Naive thymus-derived CD4-positive, alpha-beta T cell (primary cell): ENCODE measurements around the gene KRTAP4-4. TPM values are rescaled to one million over a fixed set of nuclear protein-coding genes. Genes with fewer than 3 reads are reported as not detected.

ENCODE experiments used
- ATAC-seq: fragments of 150-1000 bp; cut with Tn5 transposase; 2 replicates; pipeline ENCODE4 v1.10.0; 2021; ENCODE audit warnings: mild to moderate bottlenecking, moderate library complexity
- CTCF ChIA-PET: fragments of 350-600 bp; sonication (Branson Sonifier 250); formaldehyde crosslinking; loops from one replicate; lab custom pipeline; 2021; ENCODE audit warnings: antibody characterized with exemption; lab: Charles Lee
- POLR2A ChIA-PET: fragments of 350-600 bp; sonication (Branson Sonifier 250); formaldehyde crosslinking; loops from one replicate; lab custom pipeline; 2021; ENCODE audit warnings: antibody characterized with exemption, inconsistent platforms; lab: Charles Lee
- DNase-seq, 9 donors: peaks; one replicate each; pipeline versions ENCODE4 v3.0.0 to v3.0.0-alpha.2; 2020 to 2022; ENCODE audit warnings: mixed read lengths in 1 of 9
- H3K27ac ChIP-seq: one replicate; pipeline ENCODE4 v1.7.0; 2013; ENCODE audit warnings: mild to moderate bottlenecking, low read depth, low read length, moderate library complexity
- H3K27me3 ChIP-seq, 2 donors: one replicate each; pipeline ENCODE4 v1.7.0; 2013; ENCODE audit warnings: low read length in 2 of 2, mild to moderate bottlenecking in 2 of 2, moderate library complexity in 2 of 2; ENCODE audit not compliant: control insufficient read depth in 2 of 2, insufficient read depth in 2 of 2
- H3K36me3 ChIP-seq, 3 experiments: 1 replicate in 2 of 3; 2 replicates in 1 of 3; pipeline ENCODE4 v1.7.0; 2013; ENCODE audit warnings: low read length in 3 of 3, mild to moderate bottlenecking in 3 of 3, moderate library complexity in 1 of 3; ENCODE audit not compliant: insufficient read depth in 3 of 3, control insufficient read depth in 2 of 3
- H3K4me1 ChIP-seq, 2 donors: one replicate each; pipeline ENCODE4 v1.7.0; 2013; ENCODE audit warnings: low read length in 2 of 2, mild to moderate bottlenecking in 2 of 2, moderate library complexity in 1 of 2; ENCODE audit not compliant: control insufficient read depth in 2 of 2, insufficient read depth in 2 of 2
- H3K4me3 ChIP-seq: 2 replicates; pipeline ENCODE4 v1.7.0; 2013; ENCODE audit warnings: mild to moderate bottlenecking, low read length
- H3K9me3 ChIP-seq, 3 experiments: 1 replicate in 2 of 3; 2 replicates in 1 of 3; pipeline ENCODE4 v1.7.0; 2013; ENCODE audit warnings: low read length in 3 of 3; ENCODE audit not compliant: control insufficient read depth in 2 of 3
- H3K27ac Mint-ChIP-seq, 9 donors: one replicate each; pipeline ENCODE4 v1.8.0; 2020 to 2022; ENCODE audit warnings: mixed read lengths in 9 of 9, mild to moderate bottlenecking in 8 of 9, moderate library complexity in 5 of 9, inconsistent platforms in 2 of 9
- H3K27me3 Mint-ChIP-seq, 5 donors: one replicate each; pipeline ENCODE4 v1.8.0; 2021 to 2022; ENCODE audit warnings: mixed read lengths in 5 of 5, mild to moderate bottlenecking in 1 of 5
- H3K36me3 Mint-ChIP-seq, 5 donors: one replicate each; pipeline ENCODE4 v1.8.0; 2020 to 2022; ENCODE audit warnings: mixed read lengths in 5 of 5, mild to moderate bottlenecking in 3 of 5, inconsistent platforms in 1 of 5
- H3K4me1 Mint-ChIP-seq, 7 donors: one replicate each; pipeline ENCODE4 v1.8.0; 2020 to 2022; ENCODE audit warnings: mixed read lengths in 7 of 7, mild to moderate bottlenecking in 3 of 7, inconsistent platforms in 1 of 7
- H3K4me3 Mint-ChIP-seq, 10 donors: one replicate each; pipeline ENCODE4 v1.8.0; 2020 to 2022; ENCODE audit warnings: mild to moderate bottlenecking in 10 of 10, mixed read lengths in 10 of 10, moderate library complexity in 6 of 10, inconsistent platforms in 2 of 10
- H3K9me3 Mint-ChIP-seq, 11 donors: one replicate each; pipeline ENCODE4 v1.8.0; 2020 to 2022; ENCODE audit warnings: mixed read lengths in 11 of 11, mild to moderate bottlenecking in 4 of 11, inconsistent platforms in 1 of 11, moderate library complexity in 1 of 11
- intact Hi-C, 2 donors: fragments of 100-400 bp; cut with micrococcal nuclease; formaldehyde crosslinking; loops; one replicate each; pipeline ENCODE4 v1.15.1; 2023
- polyA plus RNA-seq, 2 donors: library from polyadenylated mRNA; unstranded; fragments of 300-500 nt; fragmentation: Illumina TruSeq; gene quantifications; one replicate each; pipeline ENCODE4 v1.2.3, GENCODE V29; 2021
- total RNA-seq, 6 experiments: library from RNA in 5 of 6; stranded (reverse) in 5 of 6; gene quantifications; 1 replicate in 5 of 6; 2 replicates in 1 of 6; pipeline ENCODE4 v1.2.3 and lab custom pipeline; 2021 to 2026

KRTAP4-4 gene
- total and polyA plus RNA-seq, 7 experiments from 2014 or later: not detected

DNA sequence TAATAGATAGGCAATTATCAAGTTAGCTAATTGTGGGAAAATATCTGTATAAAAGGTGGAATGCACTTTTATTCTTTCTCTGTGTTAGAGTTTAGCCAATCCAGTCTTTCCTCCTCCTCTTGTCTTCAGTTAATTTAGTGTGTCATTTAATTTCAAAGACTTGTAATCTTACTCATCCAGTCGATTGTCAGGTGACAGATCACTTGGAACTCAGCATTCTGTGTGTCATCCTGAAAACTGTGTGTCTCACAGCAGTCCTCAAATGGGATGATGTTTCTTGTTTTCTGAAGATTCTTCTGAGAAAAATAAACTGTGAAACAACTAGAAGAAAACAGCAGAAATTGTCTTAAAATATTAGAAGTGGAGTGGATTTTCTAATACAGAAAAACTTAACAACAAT, 24.5 kb upstream of the KRTAP4-4 start:
- Histone ChIP-seq H3K9me3 (no peaks in the 10 kb centered on the region), H3K4me1 (no peaks in the 10 kb centered on the region), H3K36me3 (no peaks in the 10 kb centered on the region), H3K27me3 (no peaks in the 10 kb centered on the region), H3K27ac (no peak overlapping the region), H3K4me3 (no peak overlapping the region)
- Mint-ChIP-seq H3K27me3 (peaks cover 0 to 10% (median 4%) of the 10 kb centered on the region in 5 donors), H3K4me1 (no peaks in the 10 kb centered on the region), H3K27ac (no peak overlapping the region), H3K36me3 (peaks cover 0 to 5% (median 0%) of the 10 kb centered on the region in 5 donors), H3K9me3 (peaks cover 0 to 3% (median 0%) of the 10 kb centered on the region in 11 donors), H3K4me3 (no peak overlapping the region)
- intact Hi-C loops: no loop called here
- ChIA-PET POLR2A (interaction anchor here (0.7 kb wide), 1 partner anchor 13 kb away, joined by 3 read pairs; no protein-coding TSS in a partner anchor), CTCF (no interaction called here)
- no peak for DNase-seq
- ATAC-seq: no peak

GRCh38 chr17:41184480-41184961, 24.0 kb upstream of the KRTAP4-4 start, which contains the start of gene KRTAP4-1:
Gene KRTAP4-1 (minus strand): TSS chr17:41184911. CDS start chr17:41184854, 57 bp downstream.
- Histone ChIP-seq H3K27me3 (no peaks in the 10 kb centered on the region), H3K27ac (no peak within 1 kb of the TSS), H3K4me1 (no peaks in the 10 kb centered on the region), H3K36me3 (no peaks in the 10 kb centered on the region), H3K9me3 (no peaks in the 10 kb centered on the region), H3K4me3 (no peak within 1 kb of the TSS)
- intact Hi-C loops: no loop called here
- H3K27me3 Mint-ChIP-seq: peaks cover 0 to 8% (median 4%) of the 10 kb centered on the region in 5 donors
- DNase-seq (no peak), ATAC-seq (no peak)
- no peak within 1 kb of the TSS for H3K27ac Mint-ChIP-seq
- ChIA-PET CTCF (no interaction called here), POLR2A (interaction anchor here (0.6 to 0.7 kb wide), 2 partner anchors 13 to 19 kb away, joined by 3 to 5 read pairs; no protein-coding TSS in a partner anchor)
- H3K4me1 Mint-ChIP-seq: no peaks in the 10 kb centered on the region
- H3K4me3 Mint-ChIP-seq: no peak within 1 kb of the TSS
- H3K9me3 Mint-ChIP-seq: peaks cover 0 to 3% (median 0%) of the 10 kb centered on the region in 11 donors
- peaks cover 0 to 5% (median 0%) of the 10 kb centered on the region in 5 donors for H3K36me3 Mint-ChIP-seq

DNA sequence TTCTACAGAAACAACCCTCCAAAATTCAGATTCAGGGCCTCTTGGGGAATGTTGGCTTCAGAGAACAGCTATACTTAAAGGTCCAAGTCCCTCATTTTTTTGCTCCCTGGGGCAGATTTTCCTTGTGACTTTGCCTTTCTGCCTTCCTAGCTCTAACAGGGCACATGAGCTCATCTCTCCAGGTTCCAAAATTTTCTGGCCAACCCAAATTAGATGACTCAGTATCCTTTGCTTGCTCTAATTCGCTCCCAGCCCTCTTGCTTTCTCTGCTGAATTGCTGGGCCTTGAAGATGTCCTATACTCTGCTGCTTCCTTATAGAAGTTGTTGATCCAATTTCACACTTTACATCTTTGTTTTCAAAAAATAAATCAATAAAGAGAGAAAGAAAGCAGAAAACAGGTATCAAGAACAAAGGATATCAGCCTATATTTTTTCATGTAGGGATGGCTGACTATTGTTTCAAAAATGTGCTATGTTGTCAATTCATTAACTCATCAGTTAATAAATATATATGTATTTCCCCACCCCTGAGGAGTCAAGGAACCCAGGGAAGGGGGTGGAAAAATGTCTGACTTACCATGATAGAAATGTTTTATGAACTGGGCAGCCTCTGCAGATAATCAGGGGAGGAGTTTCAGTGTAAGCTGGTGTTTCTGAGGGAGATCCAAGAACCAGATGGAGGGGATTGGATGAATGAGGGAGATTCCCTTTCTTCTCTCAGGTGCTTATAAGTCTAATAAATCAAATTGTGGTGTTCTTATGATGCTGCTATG, 18.5 kb upstream of the KRTAP4-4 start:
- ChIA-PET CTCF (no interaction called here), POLR2A (interaction anchor here (0.8 kb wide), 1 partner anchor 8 kb away, joined by 3 read pairs; no protein-coding TSS in a partner anchor)
- H3K4me1 ChIP-seq: no peaks in the 10 kb centered on the region
- H3K9me3 ChIP-seq: no peaks in the 10 kb centered on the region
- no peak overlapping the region for H3K27ac ChIP-seq
- no peaks in the 10 kb centered on the region for H3K36me3 Mint-ChIP-seq
- H3K27me3 ChIP-seq: no peaks in the 10 kb centered on the region
- H3K9me3 Mint-ChIP-seq: no peaks in the 10 kb centered on the region
- DNase-seq (no peak), ATAC-seq (no peak)
- peaks cover 0 to 5% (median 0%) of the 10 kb centered on the region in 7 donors for H3K4me1 Mint-ChIP-seq
- H3K4me3 Mint-ChIP-seq: no peak overlapping the region
- H3K27ac Mint-ChIP-seq: peak overlapping the region in 1 of 9 donors; percentile 41
- peaks cover 0 to 6% (median 0%) of the 10 kb centered on the region in 5 donors for H3K27me3 Mint-ChIP-seq
- no peak overlapping the region for H3K4me3 ChIP-seq
- intact Hi-C loops: no loop called here
- H3K36me3 ChIP-seq: no peaks in the 10 kb centered on the region

GRCh38 chr17:41178341-41178740, 17.8 kb upstream of the KRTAP4-4 start:
- H3K4me3 ChIP-seq: no peak overlapping the region
- Mint-ChIP-seq H3K27ac (peak overlapping the region in 1 of 9 donors; percentile 46), H3K4me1 (peaks cover 0 to 8% (median 3%) of the 10 kb centered on the region in 7 donors), H3K36me3 (no peaks in the 10 kb centered on the region), H3K9me3 (no peaks in the 10 kb centered on the region), H3K4me3 (no peak overlapping the region), H3K27me3 (peaks cover 0 to 9% (median 0%) of the 10 kb centered on the region in 5 donors)
- DNase-seq (no peak), ATAC-seq (peak; percentile 32)
- no peaks in the 10 kb centered on the region for H3K4me1 ChIP-seq
- H3K36me3 ChIP-seq: no peaks in the 10 kb centered on the region
- no peaks in the 10 kb centered on the region for H3K27me3 ChIP-seq
- CTCF ChIA-PET: no interaction called here
- no peaks in the 10 kb centered on the region for H3K9me3 ChIP-seq
- no peak overlapping the region for H3K27ac ChIP-seq
- intact Hi-C loops: no loop called here
- POLR2A ChIA-PET: interaction anchor here (0.8 kb wide), 1 partner anchor 9 kb away, joined by 3 read pairs; no protein-coding TSS in a partner anchor

DNA sequence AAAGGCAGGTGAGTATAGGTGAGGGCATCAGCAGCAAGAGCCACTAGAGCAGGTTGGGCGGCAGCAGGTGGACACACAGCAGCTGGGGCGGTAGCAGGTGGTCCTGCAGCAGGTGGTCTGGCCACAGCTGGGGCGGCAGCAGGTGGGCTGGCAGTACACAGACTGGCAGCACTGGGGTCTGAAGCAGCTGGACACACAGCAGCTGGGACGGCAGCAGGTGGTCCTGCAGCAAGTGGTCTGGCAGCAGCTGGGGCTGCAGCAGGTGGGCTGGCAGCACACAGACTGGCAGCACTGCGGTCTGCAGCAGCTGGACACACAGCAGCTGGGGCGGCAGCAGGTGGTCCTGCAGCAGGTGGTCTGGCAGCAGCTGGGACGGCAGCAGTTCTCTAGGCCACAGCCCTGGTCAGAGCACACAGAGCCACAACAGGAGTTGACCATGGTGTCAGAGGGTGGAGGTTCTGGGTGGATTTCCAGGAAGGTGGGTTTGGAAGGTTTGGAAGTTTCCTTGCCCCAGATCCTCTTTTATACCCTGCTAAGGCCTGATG, 17.3 kb upstream of the KRTAP4-4 start, which contains the start of gene KRTAP4-2:
Gene KRTAP4-2 (minus strand): TSS at position 495 of the 545 bp plus-strand sequence. CDS start 57 bp downstream, at position 438.
- Histone ChIP-seq H3K36me3 (no peaks in the 10 kb centered on the region), H3K4me1 (no peaks in the 10 kb centered on the region), H3K9me3 (no peaks in the 10 kb centered on the region), H3K27ac (no peak within 1 kb of the TSS), H3K4me3 (no peak within 1 kb of the TSS), H3K27me3 (no peaks in the 10 kb centered on the region)
- H3K9me3 Mint-ChIP-seq: no peaks in the 10 kb centered on the region
- ATAC-seq (no peak), DNase-seq (no peak)
- peak within 1 kb of the TSS in 2 of 9 donors; percentile 41 to 46 for H3K27ac Mint-ChIP-seq
- CTCF ChIA-PET: no interaction called here
- intact Hi-C loops: no loop called here
- peaks cover 0 to 10% (median 0%) of the 10 kb centered on the region in 5 donors for H3K27me3 Mint-ChIP-seq
- peaks cover 0 to 10% (median 5%) of the 10 kb centered on the region in 7 donors for H3K4me1 Mint-ChIP-seq
- POLR2A ChIA-PET: no interaction called here
- no peaks in the 10 kb centered on the region for H3K36me3 Mint-ChIP-seq
- no peak within 1 kb of the TSS for H3K4me3 Mint-ChIP-seq

DNA sequence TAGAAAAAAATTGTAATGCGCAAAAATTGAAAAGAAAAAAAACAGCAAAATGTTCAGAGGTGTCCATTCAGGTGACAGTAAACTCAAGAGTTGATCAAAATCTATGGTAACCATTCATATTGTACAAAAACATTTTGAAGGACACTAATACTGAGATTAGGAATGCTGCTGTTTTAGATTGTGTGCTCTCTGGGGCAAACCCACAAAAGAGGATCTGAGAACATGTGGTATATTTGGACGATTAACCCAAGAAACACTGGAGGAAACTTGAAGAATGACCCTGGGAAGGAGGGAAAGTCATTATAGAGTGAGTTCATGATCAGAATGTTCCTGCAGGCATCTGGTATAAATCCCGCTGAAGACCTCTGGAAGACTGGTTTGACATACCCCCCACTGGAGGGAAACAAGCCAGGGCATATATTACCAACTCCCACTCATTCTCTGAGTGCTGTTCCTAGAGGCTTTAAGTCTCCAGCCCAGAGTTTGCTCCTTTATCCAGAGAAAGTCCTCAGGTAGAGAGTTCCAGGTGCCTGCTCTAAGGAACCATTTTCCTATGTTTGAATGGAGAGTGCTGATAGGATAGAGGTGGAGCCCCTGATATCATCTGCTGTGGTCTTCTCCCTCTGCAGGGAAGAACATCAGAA, 16.3 kb upstream of the KRTAP4-4 start:
- Histone ChIP-seq H3K27ac (no peak overlapping the region), H3K27me3 (no peaks in the 10 kb centered on the region), H3K9me3 (no peaks in the 10 kb centered on the region), H3K4me3 (no peak overlapping the region), H3K36me3 (no peaks in the 10 kb centered on the region), H3K4me1 (no peaks in the 10 kb centered on the region)
- intact Hi-C loops: no loop called here
- ChIA-PET POLR2A (interaction anchor here (0.6 kb wide), 1 partner anchor 248 kb away, joined by 3 read pairs; no protein-coding TSS in a partner anchor), CTCF (no interaction called here)
- no peak for DNase-seq
- no peaks in the 10 kb centered on the region for H3K9me3 Mint-ChIP-seq
- no peak overlapping the region for H3K27ac Mint-ChIP-seq
- no peak for ATAC-seq
- peaks cover 0 to 12% (median 5%) of the 10 kb centered on the region in 7 donors for H3K4me1 Mint-ChIP-seq
- no peaks in the 10 kb centered on the region for H3K36me3 Mint-ChIP-seq
- H3K27me3 Mint-ChIP-seq: peaks cover 0 to 10% (median 0%) of the 10 kb centered on the region in 5 donors
- no peak overlapping the region for H3K4me3 Mint-ChIP-seq
